Activated CD8-positive, alpha-beta memory T cell treated with anti-CD3 and anti-CD28 coated beads, Interleukin-2, amount 50 U/mL, for 4 hours (primary cell): ENCODE measurements around the gene KY.

Experiments
- DNase-seq: peaks from one replicate; pipeline ENCODE4 v3.0.0-alpha.2; 2020

Gene KY

DNA sequence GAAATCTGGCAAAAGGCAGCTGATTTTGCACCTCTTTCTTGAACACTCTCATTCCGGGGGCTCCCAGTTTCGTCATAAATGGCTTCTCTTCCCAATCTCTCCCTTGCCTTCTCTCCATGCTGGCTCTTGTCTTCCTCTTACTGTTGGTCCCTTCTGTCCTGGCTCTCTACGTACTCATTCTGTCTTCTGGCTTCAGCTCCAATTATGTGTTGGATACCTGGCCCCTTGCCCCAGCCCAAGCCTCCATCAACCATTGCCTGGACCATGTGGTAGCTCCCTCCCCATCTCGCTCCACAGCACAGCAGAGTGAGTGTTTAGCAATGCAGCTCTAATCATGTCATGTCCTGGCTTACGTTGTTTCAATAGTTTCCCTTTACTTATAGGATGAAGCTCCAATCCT is 21.7 kb upstream of the KY start:
- no peak for DNase-seq

DNA sequence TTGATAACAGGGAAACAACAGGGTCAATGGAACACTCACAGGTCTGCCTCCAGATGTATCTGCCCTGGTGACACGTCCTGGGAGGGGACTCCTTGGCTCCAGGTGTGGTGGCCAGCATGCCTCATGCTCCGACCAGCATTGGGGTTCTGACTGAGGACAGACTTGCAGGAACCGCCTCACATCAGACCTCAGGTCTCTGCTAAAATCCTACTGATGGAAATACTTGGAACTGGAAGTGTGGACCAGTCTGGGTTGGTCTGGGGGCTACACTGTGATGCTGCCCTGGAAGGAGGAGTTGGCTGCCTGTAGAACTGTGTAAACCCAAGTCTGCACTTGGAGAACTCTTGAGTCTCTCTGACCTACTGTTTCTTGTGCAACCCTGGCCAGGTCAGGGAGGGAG is 17.1 kb upstream of the KY start:
- DNase-seq = no peak

- DNase-seq = no peak
These were observed 16.6 kb upstream of the KY start for GRCh38 chr3:134667406-134667805.

DNA sequence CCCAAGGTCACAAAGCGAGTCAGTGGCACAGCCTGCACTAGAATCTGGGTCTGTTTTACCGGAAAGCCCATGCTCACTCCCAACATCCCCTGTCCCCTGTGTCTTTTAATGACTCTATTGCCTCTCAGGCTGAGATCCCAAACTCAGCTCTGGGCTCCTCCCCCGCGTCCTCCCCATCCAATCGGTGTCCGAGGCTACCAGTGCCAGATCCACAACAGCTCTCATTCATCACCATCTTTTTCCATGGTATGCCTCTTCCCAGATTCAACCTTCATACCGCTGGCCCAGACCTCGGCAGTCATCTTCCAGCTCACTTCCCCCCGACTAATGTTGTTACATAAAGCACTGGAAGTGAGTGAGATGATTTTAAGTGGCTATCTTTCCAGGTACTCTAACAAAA is 16.1 kb upstream of the KY start:
- DNase-seq = no peak

DNA sequence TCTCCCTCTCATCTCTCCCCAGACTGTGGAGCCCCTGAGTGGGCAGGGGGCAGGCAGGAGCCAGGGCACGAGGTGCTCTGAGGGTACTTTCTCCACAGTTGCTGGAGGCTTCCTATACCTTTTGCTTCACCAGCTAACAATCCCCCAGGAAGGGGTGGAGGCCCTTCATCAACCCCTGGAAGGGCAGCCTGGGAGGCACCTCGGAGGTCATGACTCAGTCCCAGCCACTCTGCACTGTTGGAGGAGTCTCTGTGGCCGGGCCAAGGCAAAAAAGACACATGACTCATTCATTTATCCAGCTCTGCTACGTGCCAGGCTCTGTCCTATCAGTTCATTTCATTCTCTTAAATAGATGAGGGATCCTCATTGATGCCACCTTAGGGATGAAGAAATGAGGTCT is 15.6 kb upstream of the KY start:
- DNase-seq = no peak

DNA sequence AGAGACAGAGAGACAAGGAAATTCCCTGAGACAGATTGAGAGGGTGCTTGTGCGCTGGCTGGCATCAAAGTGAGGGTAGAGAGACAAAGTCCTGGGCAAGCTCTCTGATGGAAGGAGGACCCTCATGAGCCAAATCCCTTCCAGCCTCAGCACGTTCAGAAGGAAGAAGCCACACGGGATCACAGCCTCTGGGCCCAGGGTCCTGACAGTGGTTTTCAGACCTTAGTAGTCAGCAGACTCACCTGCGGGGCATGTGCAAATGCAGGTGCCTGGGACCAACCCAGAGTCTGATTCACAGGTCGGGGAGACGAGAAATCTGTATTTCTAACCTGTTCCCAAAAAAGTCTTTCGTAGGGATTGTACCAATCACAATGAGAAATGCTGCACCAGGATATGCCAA is 15.2 kb upstream of the KY start:
- DNase-seq = no peak

DNA sequence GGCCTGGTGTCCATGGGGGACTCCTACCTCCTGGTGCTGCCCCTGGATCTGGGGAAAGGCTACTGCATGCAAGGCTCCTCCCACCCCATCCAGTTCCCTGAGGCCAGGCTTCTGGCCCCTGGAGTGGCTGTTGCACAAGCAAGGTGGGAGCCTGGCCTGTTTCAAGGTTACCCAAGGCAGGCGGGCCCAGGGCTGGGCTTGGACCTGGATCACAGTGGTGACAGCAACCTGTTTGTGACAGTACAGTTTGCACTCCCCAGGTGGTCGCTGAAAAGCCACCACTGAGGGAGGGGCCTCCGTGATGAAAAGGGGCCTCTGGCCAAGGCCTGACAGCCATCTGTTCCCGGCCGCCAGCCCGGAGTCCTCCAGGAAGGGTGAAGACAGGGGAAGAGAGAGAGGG is 14.4 kb upstream of the KY start:
- DNase-seq = no peak

DNA sequence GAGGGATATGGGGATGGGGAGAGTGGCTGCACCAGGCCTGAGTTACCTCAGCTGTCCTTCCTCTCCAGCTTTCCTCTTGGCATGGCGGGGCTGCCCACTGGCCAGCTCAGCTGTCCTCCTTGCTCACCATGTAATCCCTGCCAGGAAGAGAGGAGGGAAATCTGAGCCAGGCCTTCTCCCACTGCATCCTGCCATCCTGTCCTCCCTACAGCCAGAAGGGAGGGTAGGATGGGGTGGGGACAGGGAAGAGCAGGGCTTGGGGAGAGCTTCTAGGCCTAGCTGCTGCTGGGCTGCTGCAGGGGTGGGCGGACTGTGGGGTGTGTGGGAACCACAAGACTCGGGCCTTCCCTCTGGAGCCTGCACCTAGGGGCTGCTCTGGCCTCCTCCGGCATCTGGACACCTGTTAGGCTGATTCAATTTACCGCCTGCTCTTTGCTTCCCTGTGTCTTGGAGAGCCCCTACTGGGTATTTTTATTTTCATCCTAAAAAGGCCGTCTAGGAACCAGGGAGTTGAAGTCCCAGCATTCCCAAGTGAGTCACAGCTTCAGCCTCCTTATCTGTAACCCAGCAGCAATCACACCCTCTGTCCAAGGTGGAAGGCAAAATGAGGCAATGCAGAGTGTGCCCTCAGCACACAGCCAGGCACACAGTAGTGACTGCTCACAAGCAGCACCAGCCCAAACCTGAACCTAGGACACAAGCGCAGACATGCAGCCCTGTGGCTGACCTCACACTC is 13.1 kb upstream of the KY start:
- no peak for DNase-seq

- DNase-seq = no peak
These were observed 9.2 kb upstream of the KY start for GRCh38 chr3:134660046-134660441.

DNA sequence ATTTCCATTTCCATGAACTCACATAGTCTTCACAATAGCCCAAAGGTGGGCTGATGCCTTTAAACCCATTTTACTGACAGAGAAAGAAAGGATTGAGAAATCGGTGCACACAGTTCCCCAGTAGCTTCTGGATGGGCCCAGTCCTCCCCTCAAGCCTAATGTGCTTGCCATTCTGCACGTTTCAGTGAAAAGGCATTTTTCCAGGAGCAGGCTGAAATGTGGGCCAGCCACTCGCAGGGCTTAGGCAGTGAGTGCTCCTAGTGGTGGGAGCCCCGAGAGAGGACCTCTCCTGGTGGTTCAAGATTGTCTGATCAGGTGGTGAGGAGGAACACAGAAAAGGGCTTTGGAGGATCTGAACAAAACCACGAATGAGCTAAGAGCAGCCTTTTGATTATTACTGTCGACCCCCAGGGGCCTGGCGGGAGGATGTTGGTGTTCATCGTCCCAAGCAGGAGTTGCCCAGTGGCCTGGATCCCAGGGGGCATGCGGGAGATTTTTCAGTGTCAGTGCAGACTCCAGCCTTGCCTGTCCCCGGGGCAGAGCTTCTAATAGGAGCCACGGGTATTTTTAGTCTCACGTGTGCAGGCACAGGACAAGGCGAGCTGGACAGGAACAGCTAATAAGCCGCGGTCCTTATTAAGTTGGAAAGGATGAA is 8.7 kb upstream of the KY start:
- no peak for DNase-seq

DNA sequence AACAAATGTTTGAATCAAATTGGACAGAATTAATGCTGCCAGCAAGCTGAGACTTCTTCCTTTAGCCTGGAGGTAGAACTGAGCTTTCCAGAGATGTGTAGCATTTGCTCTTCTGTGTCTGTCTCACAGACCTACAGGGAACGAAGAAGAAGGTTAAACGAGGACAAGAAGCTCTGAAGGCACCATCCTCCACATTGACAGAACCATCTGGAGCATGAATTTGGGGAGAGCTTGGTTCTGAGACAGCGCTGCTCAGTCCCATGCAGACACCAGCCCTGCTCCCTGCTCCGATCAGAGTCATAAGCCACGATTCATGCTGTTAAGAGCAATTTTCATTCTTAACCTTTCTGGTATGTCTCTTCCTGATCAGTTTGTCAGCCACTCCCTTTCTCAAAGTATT is 7.7 kb upstream of the KY start:
- no peak for DNase-seq

GRCh38 chr3:134656211-134656800 is 5.5 kb upstream of the KY start:
- DNase-seq = no peak

DNA sequence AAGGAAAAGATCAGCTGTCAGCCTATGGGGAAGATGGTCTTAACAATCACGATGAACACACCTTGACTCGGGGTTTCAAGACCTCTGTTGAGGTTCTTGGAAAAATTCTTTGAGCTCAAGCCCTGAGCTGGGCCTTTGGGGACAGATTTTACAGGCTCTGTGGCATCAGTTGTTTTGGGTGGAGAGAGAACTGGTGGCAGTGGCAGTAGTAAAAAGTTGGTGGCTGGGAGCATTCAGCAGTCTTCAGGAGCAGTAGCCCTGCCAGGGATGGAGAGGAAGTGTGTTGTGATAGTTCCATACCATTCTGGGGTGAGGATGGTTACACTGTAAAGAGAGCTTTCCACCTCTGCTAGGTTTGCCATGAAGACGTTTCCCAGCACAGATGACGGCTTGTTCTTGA is 4.9 kb upstream of the KY start:
- no peak for DNase-seq

DNA sequence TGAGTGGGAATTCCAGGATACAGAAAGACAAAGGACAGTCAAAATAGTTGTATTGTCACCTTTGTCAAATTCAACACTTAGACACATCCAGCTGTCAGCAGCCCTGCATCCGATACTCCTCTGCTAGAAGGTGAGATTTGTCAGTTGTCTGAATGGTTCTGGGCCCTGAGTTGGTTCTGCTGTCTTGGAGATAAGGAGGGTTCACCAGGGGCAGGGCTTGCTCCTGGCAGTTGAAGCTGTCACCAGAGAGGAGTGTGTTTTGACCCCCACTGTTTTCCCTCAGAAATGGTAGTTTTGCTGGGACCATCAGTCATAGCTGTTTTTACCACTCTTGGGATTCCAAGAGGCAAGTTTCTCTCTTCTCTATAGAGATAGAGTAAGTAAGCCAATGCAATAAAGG is 3.2 kb upstream of the KY start:
- DNase-seq = no peak

- no peak for DNase-seq
These were observed 2.2 kb upstream of the KY start for GRCh38 chr3:134652886-134653630.

DNA sequence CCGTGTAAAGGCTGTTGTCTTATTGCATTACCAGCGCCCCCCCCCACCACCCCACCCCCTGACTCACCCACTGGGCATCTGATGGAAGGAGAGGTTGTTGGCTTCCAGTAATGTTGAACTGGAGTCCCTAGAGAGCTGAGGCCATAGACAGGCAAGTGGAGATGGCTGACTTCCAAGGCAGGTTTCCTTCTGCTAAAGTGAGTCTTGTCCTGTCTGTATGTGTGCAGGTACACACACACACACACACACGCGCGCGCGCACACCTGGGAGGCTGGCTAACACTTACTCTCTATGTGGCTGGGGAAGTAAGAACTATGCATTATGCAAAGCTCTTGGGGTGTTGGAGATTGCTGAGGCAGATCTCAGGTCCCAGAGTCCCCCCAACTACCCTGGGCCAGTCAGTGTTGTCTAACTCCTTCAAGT is 1.6 kb upstream of the KY start:
- no peak for DNase-seq

- no peak for DNase-seq
These were observed 672 bp upstream of the KY start for GRCh38 chr3:134651347-134652041.

GRCh38 chr3:134649106-134649705 is 1.6 kb downstream of the KY start:
- DNase-seq = no peak

- no peak for DNase-seq
These were observed 2.7 kb downstream of the KY start for GRCh38 chr3:134647902-134648760.

DNA sequence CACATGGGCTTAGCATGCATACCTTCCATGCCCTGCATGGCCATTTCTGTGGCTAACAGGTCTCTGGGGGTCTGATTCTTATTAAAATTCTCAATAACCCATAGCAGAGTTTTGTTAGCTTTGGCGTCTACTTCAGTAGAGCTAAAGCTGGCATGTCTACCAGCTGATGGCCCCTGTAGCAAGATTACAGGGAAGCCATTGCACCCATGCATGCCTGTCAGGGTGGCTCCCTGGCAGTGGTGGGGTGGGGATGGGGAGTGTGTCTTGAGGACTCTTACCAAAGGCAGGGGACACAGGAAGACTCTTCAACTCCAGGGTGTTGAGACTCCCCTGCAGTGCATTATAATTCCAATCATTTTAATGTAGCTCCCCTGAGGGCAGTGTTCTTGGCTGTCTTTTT is 4.7 kb downstream of the KY start:
- DNase-seq = no peak

- no peak for DNase-seq
These were observed 5.3 kb downstream of the KY start for GRCh38 chr3:134645515-134645914.
